Activated T-helper 2 cell treated with anti-CD3 and anti-CD28 coated beads, Interferon-gamma antibody, Interleukin-2, Interleukin-4, amounts not matched to agents 10 μg/mL and 5 μg/mL and 100 μg/mL, durations not matched to agents 14 hours and 24 hours and 36 hours (primary cell): ENCODE results near the gene VPS13D. TPM values are rescaled to one million over a fixed set of nuclear protein-coding genes. Genes with fewer than 3 reads are reported as not detected.

Experiments
- DNase-seq: peaks from one replicate; pipeline ENCODE4 v3.0.0; 2021; ENCODE audit warnings: low spot score
- H3K27ac Mint-ChIP-seq: one replicate; pipeline ENCODE4 v1.8.0; 2021; ENCODE audit warnings: mixed read lengths
- H3K27me3 Mint-ChIP-seq: one replicate; pipeline ENCODE4 v1.8.0; 2021; ENCODE audit warnings: low read depth, mixed read lengths
- H3K36me3 Mint-ChIP-seq: one replicate; pipeline ENCODE4 v1.8.0; 2021; ENCODE audit warnings: low read depth, mixed read lengths
- H3K4me1 Mint-ChIP-seq: one replicate; pipeline ENCODE4 v1.8.0; 2021; ENCODE audit warnings: low read depth, mixed read lengths
- H3K4me3 Mint-ChIP-seq: one replicate; pipeline ENCODE4 v1.8.0; 2021; ENCODE audit warnings: low read depth, mild to moderate bottlenecking, moderate library complexity, mixed read lengths
- H3K9me3 Mint-ChIP-seq: one replicate; pipeline ENCODE4 v1.8.0; 2021; ENCODE audit warnings: mixed read lengths
- intact Hi-C: fragments of 100-400 bp; cut with micrococcal nuclease; formaldehyde crosslinking; loops from one replicate; pipeline ENCODE4 v1.15.1; 2023
- total RNA-seq: library from RNA; stranded (reverse); gene quantifications from 2 replicates; pipeline ENCODE4 v1.2.3, GENCODE V29; 2022

VPS13D gene
- total RNA-seq, 1 donor from 2014 or later: 28.6 TPM

DNA sequence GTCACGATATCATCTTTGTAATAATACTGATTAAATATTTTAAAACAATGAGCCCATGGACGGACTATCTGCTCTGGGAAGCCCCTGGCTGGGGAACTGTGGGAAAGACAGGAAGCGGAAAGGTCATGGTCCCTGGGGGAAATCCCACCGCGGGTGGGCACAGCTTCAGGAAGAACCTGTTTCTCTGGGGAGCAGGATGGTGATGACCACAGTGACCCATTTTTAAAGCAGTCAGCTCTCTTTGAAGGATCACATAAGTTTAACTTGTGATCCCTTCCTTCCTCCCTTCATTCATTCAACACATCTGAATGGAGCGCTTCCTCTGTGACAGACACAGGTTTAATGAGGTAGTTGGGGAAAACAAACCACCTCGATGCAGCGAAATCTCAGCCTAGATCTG, 315.2 kb downstream of the VPS13D start:
- intact Hi-C loops: no loop called here
- Mint-ChIP-seq H3K4me3 (no peak overlapping the region), H3K27me3 (peaks cover 6% of the 10 kb centered on the region), H3K9me3 (no peaks in the 10 kb centered on the region), H3K36me3 (no peaks in the 10 kb centered on the region), H3K4me1 (peaks cover 11% of the 10 kb centered on the region), H3K27ac (no peak overlapping the region)
- no peak for DNase-seq

DNA sequence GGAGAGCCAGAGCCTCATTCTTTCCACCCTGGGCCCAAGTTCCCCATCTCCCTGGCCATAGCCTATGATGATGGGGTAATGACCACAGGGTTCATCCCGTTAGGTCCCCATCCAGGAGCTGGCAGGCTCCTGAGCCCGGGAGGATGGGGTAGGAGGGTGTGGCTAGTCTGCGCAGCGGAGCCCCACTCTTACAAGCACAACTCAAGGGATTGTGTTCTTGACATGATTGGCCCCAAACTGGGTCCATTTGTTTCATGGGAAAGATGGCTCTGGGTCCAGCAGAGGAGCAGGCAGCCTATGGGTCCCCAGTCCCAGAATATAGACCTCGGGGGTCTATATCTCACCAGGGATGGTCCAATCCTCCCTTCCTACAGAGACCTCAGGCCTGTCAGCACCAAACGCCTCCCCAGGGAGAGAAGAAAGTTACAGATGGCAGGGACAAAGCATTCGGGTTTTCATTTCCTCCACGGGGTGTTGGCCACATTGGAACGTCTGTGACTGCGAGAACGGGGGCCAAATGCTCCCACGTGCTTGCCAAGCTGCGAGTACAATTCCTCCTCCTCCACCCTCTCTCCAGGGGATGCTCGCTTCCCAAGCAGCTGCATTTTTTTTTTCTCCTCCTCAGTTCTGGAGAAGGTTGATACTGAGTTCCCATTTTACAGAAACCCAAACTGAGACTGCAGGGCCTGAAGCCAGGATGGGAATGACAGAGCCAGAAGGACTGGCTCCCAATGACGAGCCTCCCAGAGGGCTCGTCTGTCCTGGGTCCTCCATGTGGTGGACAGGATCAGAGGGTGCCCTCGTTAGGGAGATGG, 317.1 kb downstream of the VPS13D start:
- H3K9me3 Mint-ChIP-seq: no peaks in the 10 kb centered on the region
- DNase-seq: no peak
- no peak overlapping the region for H3K27ac Mint-ChIP-seq
- intact Hi-C loops: no loop called here
- no peak overlapping the region for H3K4me3 Mint-ChIP-seq
- H3K27me3 Mint-ChIP-seq: peaks cover 6% of the 10 kb centered on the region
- no peaks in the 10 kb centered on the region for H3K36me3 Mint-ChIP-seq
- H3K4me1 Mint-ChIP-seq: peaks cover 12% of the 10 kb centered on the region

DNA sequence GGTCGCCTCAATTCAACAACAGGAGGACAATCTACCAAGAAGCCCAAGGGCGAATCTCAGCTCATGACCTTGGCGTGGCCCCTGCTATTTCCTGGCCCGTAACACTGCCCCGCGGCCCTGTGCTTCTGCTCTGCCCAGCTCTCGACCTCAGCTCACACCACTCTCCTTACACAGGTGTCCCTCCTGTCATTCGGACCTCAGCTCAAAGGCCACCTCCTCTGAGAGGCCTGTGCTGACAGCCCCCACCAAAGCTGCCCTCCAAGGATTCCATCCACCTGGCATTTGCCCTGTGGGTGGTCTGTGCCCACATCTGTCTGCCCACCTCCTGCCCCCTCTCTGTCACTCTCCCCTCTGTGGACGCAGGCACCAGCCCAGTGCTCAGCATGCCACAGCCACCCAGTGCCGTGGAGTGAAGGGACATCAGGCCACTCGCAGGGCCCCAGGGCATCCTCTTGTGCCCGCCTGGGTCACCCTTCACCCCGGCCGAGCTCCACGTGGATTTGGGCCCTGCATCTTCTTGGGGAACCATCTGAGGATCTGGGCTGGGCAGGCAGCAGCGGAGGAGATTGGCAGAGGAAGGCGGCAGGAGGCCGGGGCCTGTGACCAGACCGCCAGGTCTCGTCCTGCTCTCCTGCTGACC, 317.9 kb downstream of the VPS13D start:
- Mint-ChIP-seq H3K36me3 (no peaks in the 10 kb centered on the region), H3K4me1 (peaks cover 12% of the 10 kb centered on the region), H3K27ac (no peak overlapping the region), H3K9me3 (no peaks in the 10 kb centered on the region), H3K27me3 (peaks cover 6% of the 10 kb centered on the region), H3K4me3 (no peak overlapping the region)
- no peak for DNase-seq
- intact Hi-C loops: no loop called here

DNA sequence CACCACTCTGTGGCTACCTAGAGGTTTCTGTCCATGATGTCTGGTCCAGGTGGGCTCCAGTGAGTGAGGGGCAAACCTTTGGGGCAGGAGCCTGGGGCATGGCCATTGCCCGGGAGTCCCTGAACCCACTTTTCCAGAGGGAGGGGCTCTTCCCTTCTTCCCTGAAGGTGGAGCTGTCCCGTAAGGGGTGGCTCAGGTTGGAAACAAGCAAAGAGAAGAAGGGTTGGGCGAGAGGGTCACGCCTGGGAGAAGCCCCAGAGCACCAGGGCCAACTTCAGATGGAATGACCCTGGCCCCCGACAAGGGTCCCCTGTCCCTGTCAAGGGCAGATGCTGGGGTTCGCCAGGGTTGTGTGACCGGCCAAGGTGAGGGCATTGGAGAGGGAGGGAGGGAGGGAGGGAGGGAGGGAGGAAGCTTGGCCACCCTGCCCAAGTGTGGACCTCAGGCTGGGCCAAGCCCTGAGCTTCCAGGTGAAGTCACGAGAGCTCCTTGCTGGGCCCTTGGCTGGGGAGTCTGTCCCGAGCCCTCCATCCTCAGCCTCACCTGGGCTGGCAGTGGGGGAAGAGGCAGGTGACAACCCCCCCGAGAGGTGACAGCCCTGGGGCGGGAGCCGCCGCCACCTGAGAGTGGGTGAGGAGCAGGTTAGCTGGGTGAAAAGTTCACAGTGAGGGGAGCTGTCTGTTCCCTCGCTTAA, 318.6 kb downstream of the VPS13D start:
- H3K4me1 Mint-ChIP-seq: peaks cover 12% of the 10 kb centered on the region
- peaks cover 5% of the 10 kb centered on the region for H3K27me3 Mint-ChIP-seq
- H3K36me3 Mint-ChIP-seq: no peaks in the 10 kb centered on the region
- no peak overlapping the region for H3K27ac Mint-ChIP-seq
- intact Hi-C loops: no loop called here
- no peaks in the 10 kb centered on the region for H3K9me3 Mint-ChIP-seq
- no peak overlapping the region for H3K4me3 Mint-ChIP-seq
- DNase-seq: no peak

DNA sequence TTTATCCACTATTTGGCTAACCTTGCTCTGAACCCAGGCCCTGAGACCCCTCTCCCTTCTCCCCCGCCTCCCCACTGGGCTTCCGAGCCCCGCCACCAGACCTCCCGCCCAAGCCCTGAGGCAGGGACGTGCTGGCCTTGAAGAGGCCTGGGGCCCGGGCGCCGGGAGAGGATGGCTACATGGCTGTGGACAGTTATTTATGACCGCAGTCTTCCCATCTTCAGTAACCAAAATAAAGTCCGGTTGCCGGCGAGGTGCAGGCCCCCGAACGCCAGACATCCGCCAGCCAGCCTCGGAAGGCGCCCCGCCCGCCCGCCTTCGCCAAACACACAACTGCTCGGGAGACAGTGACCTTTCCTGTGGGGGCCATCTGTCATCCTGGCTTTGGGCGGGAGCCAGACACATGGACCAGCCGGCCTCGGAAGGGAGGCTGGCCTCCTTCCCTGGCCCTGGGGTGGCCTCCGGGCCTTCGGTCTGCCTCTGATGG, 319.2 kb downstream of the VPS13D start:
- H3K4me3 Mint-ChIP-seq: no peak overlapping the region
- intact Hi-C loops: no loop called here
- H3K27ac Mint-ChIP-seq: no peak overlapping the region
- H3K36me3 Mint-ChIP-seq: no peaks in the 10 kb centered on the region
- H3K9me3 Mint-ChIP-seq: no peaks in the 10 kb centered on the region
- H3K4me1 Mint-ChIP-seq: peaks cover 14% of the 10 kb centered on the region
- DNase-seq: no peak
- H3K27me3 Mint-ChIP-seq: peaks cover 2% of the 10 kb centered on the region

DNA sequence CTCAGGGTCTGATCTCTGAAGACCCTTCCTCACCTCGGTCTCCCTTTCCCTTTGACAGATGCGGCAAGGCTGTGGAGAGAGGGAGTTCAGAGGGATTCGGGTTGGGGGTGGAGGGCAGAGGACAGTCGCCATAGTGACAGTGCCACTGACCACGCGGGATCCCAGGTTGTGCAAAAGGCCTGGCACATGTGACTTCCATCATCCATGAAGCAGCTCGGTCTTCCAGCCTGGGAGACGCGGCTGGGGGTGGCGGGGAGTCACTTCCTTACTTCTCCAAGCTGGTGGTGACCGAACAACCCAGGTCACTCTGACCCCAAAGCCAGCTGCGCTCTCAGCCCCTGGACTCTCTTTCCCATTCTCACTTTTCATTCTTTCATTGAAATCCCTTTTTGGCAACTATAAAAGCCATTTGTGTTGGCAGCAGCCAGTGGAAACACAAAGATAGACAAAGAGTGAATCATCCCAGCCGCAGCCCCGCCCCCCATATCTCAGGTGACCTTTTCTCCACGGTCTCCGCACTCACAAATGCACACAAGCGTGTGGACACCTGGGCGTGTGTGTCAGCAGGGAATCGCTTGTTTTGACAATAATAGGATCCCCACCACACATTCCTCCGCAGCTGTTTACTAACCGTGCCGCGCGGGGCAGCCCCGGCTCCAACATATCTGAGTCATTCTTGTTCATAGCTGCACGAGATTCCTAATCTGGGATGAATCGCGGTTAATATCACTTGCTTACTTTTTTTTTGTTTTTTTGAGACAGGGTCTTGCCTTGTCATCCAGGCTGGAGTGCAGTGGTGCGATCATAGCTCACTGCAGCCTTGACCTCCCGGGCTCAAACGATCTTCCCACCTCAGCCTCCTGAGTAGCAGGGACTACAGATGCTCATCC, 319.9 kb downstream of the VPS13D start:
- intact Hi-C loops: no loop called here
- Mint-ChIP-seq H3K36me3 (no peaks in the 10 kb centered on the region), H3K4me3 (no peak overlapping the region), H3K4me1 (peaks cover 12% of the 10 kb centered on the region), H3K9me3 (no peaks in the 10 kb centered on the region), H3K27me3 (no peaks in the 10 kb centered on the region), H3K27ac (no peak overlapping the region)
- no peak for DNase-seq

DNA sequence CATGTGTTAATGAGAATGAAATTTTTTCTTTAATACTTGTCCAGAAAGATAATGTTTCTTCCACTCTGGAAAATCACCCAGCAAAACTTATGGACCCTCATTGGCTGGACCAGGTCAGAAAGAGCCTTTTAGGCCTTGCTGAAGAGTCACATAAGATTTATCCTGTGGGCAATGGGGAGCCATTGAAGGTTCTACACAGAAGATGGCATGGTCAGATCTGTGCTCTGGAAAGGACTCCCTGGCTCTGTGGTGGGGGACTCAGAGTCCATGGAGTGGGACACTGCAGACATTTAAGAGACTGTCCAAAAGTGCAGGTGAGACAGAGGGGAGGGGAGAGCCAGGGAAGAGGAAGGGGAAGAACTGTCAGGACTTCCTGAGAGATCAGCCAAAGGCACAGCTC, 321.8 kb downstream of the VPS13D start:
- Mint-ChIP-seq H3K9me3 (no peaks in the 10 kb centered on the region), H3K36me3 (no peaks in the 10 kb centered on the region), H3K4me3 (no peak overlapping the region), H3K27me3 (no peaks in the 10 kb centered on the region), H3K27ac (no peak overlapping the region), H3K4me1 (peaks cover 9% of the 10 kb centered on the region)
- DNase-seq: no peak
- intact Hi-C loops: no loop called here

DNA sequence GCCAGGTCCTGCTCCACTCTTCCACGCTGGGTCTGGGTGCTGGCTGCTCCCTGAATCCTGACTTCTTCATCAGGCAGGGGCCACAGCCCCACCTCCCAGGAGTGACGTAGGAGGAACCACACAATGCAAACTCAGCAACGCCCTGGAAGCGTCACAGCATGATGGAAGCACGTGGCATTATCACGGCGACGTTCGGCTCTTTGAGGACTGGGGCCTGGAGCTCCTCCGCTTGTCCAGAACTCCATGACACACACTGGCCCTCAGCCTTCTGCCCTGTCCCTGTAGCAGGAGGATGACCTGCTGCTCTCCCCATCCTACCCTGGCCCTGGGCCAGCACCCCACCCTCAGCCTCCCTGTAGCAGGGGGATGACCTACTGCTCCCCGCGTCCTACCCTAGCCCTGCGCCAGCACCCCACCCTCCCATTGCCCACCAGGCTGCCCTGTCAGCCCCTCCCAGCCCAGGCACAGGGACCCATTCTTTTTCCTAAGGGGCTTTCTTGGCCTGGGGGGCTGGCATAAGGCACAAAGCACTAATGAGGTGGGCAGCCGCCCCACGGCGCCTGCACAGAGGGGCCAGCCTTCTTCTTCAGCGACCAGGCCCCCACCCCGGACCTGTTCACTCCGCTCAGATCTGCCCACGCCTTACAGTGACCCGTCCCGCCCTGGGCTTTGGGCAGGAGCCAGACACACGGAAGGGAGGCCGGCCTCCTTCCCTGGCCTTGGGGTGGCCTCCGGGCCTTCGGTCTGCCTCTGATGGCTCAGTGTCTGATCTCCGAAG, 322.5 kb downstream of the VPS13D start:
- no peak for DNase-seq
- intact Hi-C loops: no loop called here
- Mint-ChIP-seq H3K4me3 (no peak overlapping the region), H3K27ac (no peak overlapping the region), H3K36me3 (no peaks in the 10 kb centered on the region), H3K27me3 (no peaks in the 10 kb centered on the region), H3K9me3 (no peaks in the 10 kb centered on the region), H3K4me1 (peaks cover 9% of the 10 kb centered on the region)

DNA sequence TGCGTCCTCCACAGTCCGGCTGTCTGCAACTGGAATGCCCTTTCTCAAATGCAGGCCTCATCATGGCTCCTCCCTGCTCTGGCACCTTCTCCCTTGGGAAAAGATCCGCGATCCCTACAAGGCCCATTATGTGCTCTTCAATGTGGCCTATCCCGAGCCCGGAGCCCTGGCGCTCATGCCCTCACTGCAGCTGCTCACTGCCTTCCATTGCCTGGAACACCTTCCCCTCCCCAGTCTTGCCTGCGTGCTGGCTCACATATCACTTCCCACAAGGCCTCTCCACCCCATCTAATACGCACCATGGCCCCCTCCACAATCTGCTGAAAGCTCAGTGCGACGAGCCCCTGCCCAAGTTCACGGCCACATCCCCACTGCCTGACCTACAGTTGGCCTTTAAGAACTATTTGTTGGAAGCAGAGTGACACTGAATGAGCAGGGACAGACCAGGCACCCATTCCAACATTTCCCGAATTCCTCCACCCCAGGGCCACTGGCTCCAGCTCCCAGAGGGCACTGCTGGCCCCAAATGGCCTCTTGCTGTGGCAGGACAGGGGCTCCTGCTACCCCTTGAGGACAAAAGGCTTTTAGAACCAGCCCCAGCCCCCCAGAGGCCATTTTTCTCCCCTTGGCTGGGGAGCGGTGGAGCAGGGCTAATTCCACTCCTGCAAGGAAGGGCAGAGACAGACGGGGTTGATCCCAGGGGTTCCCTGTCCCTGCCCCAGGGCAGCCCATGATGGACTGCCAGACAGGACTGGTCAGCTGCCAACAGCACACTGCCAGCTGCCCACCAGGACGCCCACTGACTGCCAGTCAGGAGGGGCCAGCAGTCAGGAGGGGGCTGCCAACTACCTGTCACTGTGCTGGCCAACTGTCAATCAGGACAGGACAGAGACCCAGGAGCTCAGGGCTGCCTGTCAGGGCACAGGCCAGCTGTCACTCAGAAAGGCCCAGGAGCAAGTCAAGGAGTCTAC, 323.4 kb downstream of the VPS13D start:
- Mint-ChIP-seq H3K4me3 (no peak overlapping the region), H3K9me3 (no peaks in the 10 kb centered on the region), H3K4me1 (peaks cover 9% of the 10 kb centered on the region), H3K36me3 (no peaks in the 10 kb centered on the region), H3K27me3 (no peaks in the 10 kb centered on the region), H3K27ac (no peak overlapping the region)
- intact Hi-C loops: no loop called here
- no peak for DNase-seq

DNA sequence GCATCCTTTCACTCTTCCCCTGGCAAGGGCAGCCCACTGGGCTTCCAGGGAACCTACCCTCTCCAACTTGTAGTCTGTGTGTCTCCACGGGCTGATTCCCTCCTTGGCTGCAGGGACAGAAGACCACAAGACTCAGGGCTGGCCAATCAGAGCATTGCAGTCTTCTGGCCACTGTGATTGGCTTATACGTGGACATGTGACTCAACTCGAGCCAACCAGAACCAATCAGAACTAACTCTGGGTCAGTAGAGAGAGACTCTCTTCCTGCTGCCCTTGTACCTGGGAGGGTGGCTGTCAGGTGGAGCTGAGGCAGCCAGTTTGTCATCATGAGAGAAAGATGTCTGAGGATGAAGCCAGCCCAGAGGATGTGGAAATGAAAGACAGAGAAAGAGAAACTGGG, 324.1 kb downstream of the VPS13D start:
- Mint-ChIP-seq H3K27ac (no peak overlapping the region), H3K27me3 (no peaks in the 10 kb centered on the region), H3K4me3 (no peak overlapping the region), H3K4me1 (peaks cover 9% of the 10 kb centered on the region), H3K36me3 (no peaks in the 10 kb centered on the region), H3K9me3 (no peaks in the 10 kb centered on the region)
- intact Hi-C loops: no loop called here
- no peak for DNase-seq
